Subcutaneous abdominal adipose tissue (tissue), 5 donors: ENCODE results near the gene CTDSPL.

Experiments
- H3K27ac ChIP-seq: one replicate; pipeline ENCODE4 v1.7.0; 2013; ENCODE audit warnings: low read depth, mild to moderate bottlenecking, inconsistent platforms, low read length, moderate library complexity
- H3K27me3 ChIP-seq, 5 donors: one replicate each; pipeline ENCODE4 v1.7.0; 2013; ENCODE audit warnings: low read length in 5 of 5, inconsistent platforms in 1 of 5; ENCODE audit not compliant: control insufficient read depth in 5 of 5, insufficient read depth in 4 of 5
- H3K36me3 ChIP-seq, 5 donors: one replicate each; pipeline ENCODE4 v1.7.0; 2013; ENCODE audit warnings: low read length in 5 of 5; ENCODE audit not compliant: control insufficient read depth in 5 of 5, insufficient read depth in 5 of 5
- H3K4me1 ChIP-seq, 5 donors: one replicate each; pipeline ENCODE4 v1.7.0; 2013; ENCODE audit warnings: low read length in 5 of 5, mild to moderate bottlenecking in 3 of 5, moderate library complexity in 1 of 5; ENCODE audit not compliant: control insufficient read depth in 5 of 5, insufficient read depth in 5 of 5
- H3K4me3 ChIP-seq, 5 donors: one replicate each; pipeline ENCODE4 v1.7.0; 2013; ENCODE audit warnings: low read length in 5 of 5, low read depth in 1 of 5
- H3K9ac ChIP-seq, 5 donors: one replicate each; pipeline ENCODE4 v1.7.0; 2013; ENCODE audit warnings: low read length in 5 of 5, mild to moderate bottlenecking in 4 of 5, moderate library complexity in 3 of 5
- H3K9me3 ChIP-seq, 5 donors: one replicate each; pipeline ENCODE4 v1.7.0; 2013; ENCODE audit warnings: low read length in 5 of 5; ENCODE audit not compliant: control insufficient read depth in 5 of 5
- donor health status: healthy.
- donor health status: healthy.
- donor health status: healthy.
- donor health status: healthy.
- donor health status: healthy.

The CTDSPL gene

GRCh38 chr3:37887824-37888223 is 26.1 kb downstream of the CTDSPL start:
- Histone ChIP-seq H3K36me3 (no peaks in the 10 kb centered on the region), H3K4me3 (no peak overlapping the region), H3K9ac (no peak overlapping the region), H3K9me3 (no peaks in the 10 kb centered on the region), H3K27me3 (no peaks in the 10 kb centered on the region), H3K4me1 (peaks cover 9 to 33% (median 18%) of the 10 kb centered on the region in 5 donors), H3K27ac (no peak overlapping the region)

GRCh38 chr3:37888421-37888820 is 26.7 kb downstream of the CTDSPL start:
- H3K36me3 ChIP-seq = no peaks in the 10 kb centered on the region
- no peak overlapping the region for H3K9ac ChIP-seq
- H3K9me3 ChIP-seq = no peaks in the 10 kb centered on the region
- H3K27me3 ChIP-seq = no peaks in the 10 kb centered on the region
- peaks cover 14 to 39% (median 24%) of the 10 kb centered on the region in 5 donors for H3K4me1 ChIP-seq
- no peak overlapping the region for H3K4me3 ChIP-seq
- no peak overlapping the region for H3K27ac ChIP-seq

- no peak overlapping the region for H3K27ac ChIP-seq
- H3K4me1 ChIP-seq = peaks cover 14 to 40% (median 26%) of the 10 kb centered on the region in 5 donors
- no peaks in the 10 kb centered on the region for H3K36me3 ChIP-seq
- no peaks in the 10 kb centered on the region for H3K27me3 ChIP-seq
- no peak overlapping the region for H3K9ac ChIP-seq
- no peaks in the 10 kb centered on the region for H3K9me3 ChIP-seq
- no peak overlapping the region for H3K4me3 ChIP-seq
Measured at GRCh38 chr3:37890522-37890921, 28.8 kb downstream of the CTDSPL start.

GRCh38 chr3:37891227-37891626 is 29.5 kb downstream of the CTDSPL start:
- Histone ChIP-seq H3K4me3 (no peak overlapping the region), H3K36me3 (no peaks in the 10 kb centered on the region), H3K9ac (no peak overlapping the region), H3K4me1 (peaks cover 14 to 37% (median 24%) of the 10 kb centered on the region in 5 donors), H3K27me3 (no peaks in the 10 kb centered on the region), H3K27ac (no peak overlapping the region), H3K9me3 (no peaks in the 10 kb centered on the region)

GRCh38 chr3:37892927-37893600 is 31.4 kb downstream of the CTDSPL start:
- Histone ChIP-seq H3K9me3 (no peaks in the 10 kb centered on the region), H3K4me1 (peaks cover 14 to 42% (median 27%) of the 10 kb centered on the region in 5 donors), H3K4me3 (no peak overlapping the region), H3K36me3 (no peaks in the 10 kb centered on the region), H3K27ac (no peak overlapping the region), H3K9ac (no peak overlapping the region), H3K27me3 (no peaks in the 10 kb centered on the region)

- Histone ChIP-seq H3K4me1 (peaks cover 8 to 31% (median 26%) of the 10 kb centered on the region in 5 donors), H3K27ac (no peak overlapping the region), H3K36me3 (no peaks in the 10 kb centered on the region), H3K9me3 (no peaks in the 10 kb centered on the region), H3K4me3 (no peak overlapping the region), H3K9ac (no peak overlapping the region), H3K27me3 (no peaks in the 10 kb centered on the region)
Measured at GRCh38 chr3:37896827-37897226, 35.1 kb downstream of the CTDSPL start.

GRCh38 chr3:37897763-37898162 is 36.1 kb downstream of the CTDSPL start:
- Histone ChIP-seq H3K4me1 (peaks cover 6 to 24% (median 22%) of the 10 kb centered on the region in 5 donors), H3K9me3 (no peaks in the 10 kb centered on the region), H3K9ac (no peak overlapping the region), H3K27me3 (no peaks in the 10 kb centered on the region), H3K27ac (no peak overlapping the region), H3K4me3 (no peak overlapping the region), H3K36me3 (no peaks in the 10 kb centered on the region)

GRCh38 chr3:37898424-37898823 is 36.7 kb downstream of the CTDSPL start:
- no peak overlapping the region for H3K27ac ChIP-seq
- no peak overlapping the region for H3K9ac ChIP-seq
- peaks cover 0 to 18% (median 15%) of the 10 kb centered on the region in 5 donors for H3K4me1 ChIP-seq
- H3K36me3 ChIP-seq = no peaks in the 10 kb centered on the region
- no peak overlapping the region for H3K4me3 ChIP-seq
- no peaks in the 10 kb centered on the region for H3K27me3 ChIP-seq
- no peaks in the 10 kb centered on the region for H3K9me3 ChIP-seq

GRCh38 chr3:37899101-37899707 is 37.5 kb downstream of the CTDSPL start:
- no peak overlapping the region for H3K4me3 ChIP-seq
- no peaks in the 10 kb centered on the region for H3K27me3 ChIP-seq
- H3K27ac ChIP-seq = no peak overlapping the region
- no peaks in the 10 kb centered on the region for H3K36me3 ChIP-seq
- H3K4me1 ChIP-seq = peaks cover 0 to 15% (median 9%) of the 10 kb centered on the region in 5 donors
- H3K9ac ChIP-seq = no peak overlapping the region
- H3K9me3 ChIP-seq = no peaks in the 10 kb centered on the region

- Histone ChIP-seq H3K9me3 (no peaks in the 10 kb centered on the region), H3K27me3 (no peaks in the 10 kb centered on the region), H3K4me1 (peaks cover 0 to 21% (median 14%) of the 10 kb centered on the region in 5 donors), H3K36me3 (no peaks in the 10 kb centered on the region), H3K27ac (no peak overlapping the region), H3K9ac (no peak overlapping the region), H3K4me3 (no peak overlapping the region)
Measured at GRCh38 chr3:37899711-37900306, 38.1 kb downstream of the CTDSPL start.
